Measurements from ENCODE around the gene MCFD2.
A peak's percentile ranks its signal among the peaks of the same experiment; 100 is the strongest.

Gene MCFD2

GRCh38 chr2:46923041-46923528, 7.5 kb upstream of the MCFD2 start:
- H3K4me1 Mint-ChIP-seq, result peaks cover 3% of the 10 kb centered on the region
- H3K27me3 Mint-ChIP-seq (ENCODE audit: low read depth), result no peaks in the 10 kb centered on the region
- no peak overlapping the region for H3K27ac Mint-ChIP-seq
- H3K9me3 Mint-ChIP-seq, result peaks cover 18% of the 10 kb centered on the region
- H3K4me3 Mint-ChIP-seq, result no peak overlapping the region
- no peak for TF ChIP-seq CTCF (IDR thresholded peaks at IDR 0.05; ENCODE audit: unreplicated experiment in 3 of 3)
- peaks cover 20% of the 10 kb centered on the region for H3K36me3 Mint-ChIP-seq (ENCODE audit: low read depth)

GRCh38 chr2:46922606-46923005, 7.0 kb upstream of the MCFD2 start:
- no peaks in the 10 kb centered on the region for H3K27me3 Mint-ChIP-seq (ENCODE audit: low read depth)
- peaks cover 18% of the 10 kb centered on the region for H3K9me3 Mint-ChIP-seq
- H3K4me1 Mint-ChIP-seq, result peaks cover 8% of the 10 kb centered on the region
- peaks cover 20% of the 10 kb centered on the region for H3K36me3 Mint-ChIP-seq (ENCODE audit: low read depth)
- no peak overlapping the region for H3K27ac Mint-ChIP-seq
- TF ChIP-seq CTCF (IDR thresholded peaks at IDR 0.05; ENCODE audit: unreplicated experiment in 3 of 3), result no peak
- H3K4me3 Mint-ChIP-seq, result no peak overlapping the region

GRCh38 chr2:46921676-46922448, 6.3 kb upstream of the MCFD2 start:
- Mint-ChIP-seq H3K36me3 (ENCODE audit: low read depth) (peaks cover 13% of the 10 kb centered on the region), H3K9me3 (peaks cover 13% of the 10 kb centered on the region), H3K4me1 (peaks cover 14% of the 10 kb centered on the region), H3K27me3 (ENCODE audit: low read depth) (no peaks in the 10 kb centered on the region), H3K4me3 (no peak overlapping the region), H3K27ac (peak overlapping the region in 1 of 3 experiments; percentile 21)
- no peak for TF ChIP-seq CTCF (IDR thresholded peaks at IDR 0.05; ENCODE audit: unreplicated experiment in 3 of 3)

- no peak for TF ChIP-seq CTCF (IDR thresholded peaks at IDR 0.05; ENCODE audit: unreplicated experiment in 3 of 3)
- Mint-ChIP-seq H3K27ac (peak overlapping the region; percentile 75 to 92 (median 90)), H3K4me1 (peaks cover 41% of the 10 kb centered on the region), H3K27me3 (ENCODE audit: low read depth) (no peaks in the 10 kb centered on the region), H3K9me3 (no peaks in the 10 kb centered on the region), H3K4me3 (peak overlapping the region; percentile 94 to 98 (median 97)), H3K36me3 (ENCODE audit: low read depth) (peaks cover 8% of the 10 kb centered on the region)
These were observed 2.0 kb upstream of the MCFD2 start for GRCh38 chr2:46917628-46918027.

GRCh38 chr2:46915811-46916630, 415 bp upstream of the MCFD2 start:
- peak overlapping the region; percentile 88 to 98 (median 92) for H3K27ac Mint-ChIP-seq
- no peaks in the 10 kb centered on the region for H3K27me3 Mint-ChIP-seq (ENCODE audit: low read depth)
- TF ChIP-seq CTCF (IDR thresholded peaks at IDR 0.05; ENCODE audit: unreplicated experiment in 3 of 3), result no peak
- H3K4me1 Mint-ChIP-seq, result peaks cover 42% of the 10 kb centered on the region
- H3K36me3 Mint-ChIP-seq (ENCODE audit: low read depth), result peaks cover 18% of the 10 kb centered on the region
- H3K4me3 Mint-ChIP-seq, result peak overlapping the region; percentile 94 to 98 (median 97)
- H3K9me3 Mint-ChIP-seq, result no peaks in the 10 kb centered on the region
